Glutamatergic neuron (in vitro differentiated cells): ENCODE data around the gene DDX54. TPM values are rescaled to one million over a fixed set of nuclear protein-coding genes. Genes with fewer than 3 reads are reported as not detected.

Experiments used
- DNase-seq: peaks from one replicate; pipeline ENCODE4 v3.0.0; 2022
- H3K27ac Mint-ChIP-seq: one replicate; pipeline ENCODE4 v1.8.0; 2020; ENCODE audit warnings: mild to moderate bottlenecking, mixed read lengths, inconsistent platforms; ENCODE audit not compliant: unreplicated experiment
- H3K27me3 Mint-ChIP-seq: one replicate; pipeline ENCODE4 v1.8.0; 2020; ENCODE audit warnings: mild to moderate bottlenecking, moderate library complexity, mixed read lengths, inconsistent platforms; ENCODE audit not compliant: unreplicated experiment
- H3K36me3 Mint-ChIP-seq: one replicate; pipeline ENCODE4 v1.8.0; 2020; ENCODE audit warnings: mild to moderate bottlenecking, mixed read lengths, inconsistent platforms; ENCODE audit not compliant: unreplicated experiment
- H3K4me1 Mint-ChIP-seq: one replicate; pipeline ENCODE4 v1.8.0; 2020; ENCODE audit warnings: mild to moderate bottlenecking, low read depth, mixed read lengths, inconsistent platforms; ENCODE audit not compliant: unreplicated experiment
- H3K4me3 Mint-ChIP-seq: one replicate; pipeline ENCODE4 v1.8.0; 2020; ENCODE audit warnings: mild to moderate bottlenecking, mixed read lengths, inconsistent platforms; ENCODE audit not compliant: unreplicated experiment
- H3K9me3 Mint-ChIP-seq: one replicate; pipeline ENCODE4 v1.8.0; 2020; ENCODE audit warnings: mild to moderate bottlenecking, moderate library complexity, mixed read lengths, inconsistent platforms; ENCODE audit not compliant: unreplicated experiment
- total RNA-seq: library from RNA; stranded (reverse); fragmentation: NEBNext Ultra II Directional; extraction: Animal tissue kit (Norgen Biotek cat#: 25700); gene quantifications from one replicate; pipeline ENCODE4 v1.2.1, GENCODE V29; 2021; ENCODE audit not compliant: unreplicated experiment
- TF ChIP-seq, protein P1 (sequence below): fragments of 200-600 bp; sonication (generic); IDR thresholded peaks from one replicate; pipeline ENCODE4 v1.5.0; 2021; ENCODE audit not compliant: partially characterized antibody, unreplicated experiment

The DDX54 gene
- total RNA-seq, 1 donor from 2014 or later, result 16.9 TPM

DNA sequence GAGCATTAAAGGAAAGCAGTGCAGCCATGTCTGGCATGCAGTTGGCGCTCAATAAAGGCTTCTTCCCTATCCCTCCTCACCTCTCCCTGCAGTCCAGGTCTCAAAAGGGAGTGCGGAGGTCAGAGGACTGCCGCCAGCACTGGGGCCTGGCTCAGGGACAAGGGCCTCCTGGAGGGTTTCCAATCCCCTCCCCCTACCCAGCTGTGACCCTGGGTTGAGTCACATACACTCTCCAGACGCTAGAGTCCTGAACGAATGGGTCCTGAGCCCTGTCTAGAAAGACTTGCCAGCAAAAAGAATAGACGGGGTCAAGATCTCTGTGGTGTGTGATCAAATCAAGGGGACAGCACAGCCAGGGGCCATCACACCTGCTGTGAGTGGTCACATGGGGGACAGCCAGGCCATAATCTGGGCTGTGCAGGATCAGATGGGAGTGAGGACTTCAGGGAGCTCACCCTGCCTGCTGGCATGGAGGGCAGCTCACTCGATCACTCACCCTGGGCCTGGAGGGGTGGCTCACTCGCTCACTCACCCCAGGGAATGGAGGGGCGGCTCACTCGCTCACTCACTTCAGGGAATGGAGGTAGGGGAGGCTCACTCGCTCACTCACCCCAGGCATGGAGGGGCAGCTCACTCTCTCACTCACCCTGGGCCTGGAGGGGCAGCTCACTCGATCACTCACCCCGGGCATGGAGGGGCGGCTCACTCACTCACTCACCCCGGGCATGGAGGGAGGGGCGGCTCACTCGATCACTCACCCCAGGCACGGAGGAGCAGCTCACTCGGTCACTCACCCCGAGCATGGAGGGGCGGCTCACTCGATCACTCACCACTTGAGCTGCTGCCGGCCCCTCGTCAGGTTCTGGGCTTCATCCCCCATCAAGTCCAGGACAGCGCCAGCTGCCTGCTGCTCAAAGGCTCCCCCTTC, 22.9 kb downstream of the DDX54 start:
- Mint-ChIP-seq H3K4me1 (peaks cover 14% of the 10 kb centered on the region), H3K4me3 (peak overlapping the region; percentile 38), H3K27ac (peak overlapping the region; percentile 38), H3K27me3 (peaks cover 1% of the 10 kb centered on the region), H3K9me3 (peaks cover 3% of the 10 kb centered on the region), H3K36me3 (no peaks in the 10 kb centered on the region)
- DNase-seq, result peak; percentile 72
- TF ChIP-seq, protein P1, sequence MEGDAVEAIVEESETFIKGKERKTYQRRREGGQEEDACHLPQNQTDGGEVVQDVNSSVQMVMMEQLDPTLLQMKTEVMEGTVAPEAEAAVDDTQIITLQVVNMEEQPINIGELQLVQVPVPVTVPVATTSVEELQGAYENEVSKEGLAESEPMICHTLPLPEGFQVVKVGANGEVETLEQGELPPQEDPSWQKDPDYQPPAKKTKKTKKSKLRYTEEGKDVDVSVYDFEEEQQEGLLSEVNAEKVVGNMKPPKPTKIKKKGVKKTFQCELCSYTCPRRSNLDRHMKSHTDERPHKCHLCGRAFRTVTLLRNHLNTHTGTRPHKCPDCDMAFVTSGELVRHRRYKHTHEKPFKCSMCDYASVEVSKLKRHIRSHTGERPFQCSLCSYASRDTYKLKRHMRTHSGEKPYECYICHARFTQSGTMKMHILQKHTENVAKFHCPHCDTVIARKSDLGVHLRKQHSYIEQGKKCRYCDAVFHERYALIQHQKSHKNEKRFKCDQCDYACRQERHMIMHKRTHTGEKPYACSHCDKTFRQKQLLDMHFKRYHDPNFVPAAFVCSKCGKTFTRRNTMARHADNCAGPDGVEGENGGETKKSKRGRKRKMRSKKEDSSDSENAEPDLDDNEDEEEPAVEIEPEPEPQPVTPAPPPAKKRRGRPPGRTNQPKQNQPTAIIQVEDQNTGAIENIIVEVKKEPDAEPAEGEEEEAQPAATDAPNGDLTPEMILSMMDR, result no peak

DNA sequence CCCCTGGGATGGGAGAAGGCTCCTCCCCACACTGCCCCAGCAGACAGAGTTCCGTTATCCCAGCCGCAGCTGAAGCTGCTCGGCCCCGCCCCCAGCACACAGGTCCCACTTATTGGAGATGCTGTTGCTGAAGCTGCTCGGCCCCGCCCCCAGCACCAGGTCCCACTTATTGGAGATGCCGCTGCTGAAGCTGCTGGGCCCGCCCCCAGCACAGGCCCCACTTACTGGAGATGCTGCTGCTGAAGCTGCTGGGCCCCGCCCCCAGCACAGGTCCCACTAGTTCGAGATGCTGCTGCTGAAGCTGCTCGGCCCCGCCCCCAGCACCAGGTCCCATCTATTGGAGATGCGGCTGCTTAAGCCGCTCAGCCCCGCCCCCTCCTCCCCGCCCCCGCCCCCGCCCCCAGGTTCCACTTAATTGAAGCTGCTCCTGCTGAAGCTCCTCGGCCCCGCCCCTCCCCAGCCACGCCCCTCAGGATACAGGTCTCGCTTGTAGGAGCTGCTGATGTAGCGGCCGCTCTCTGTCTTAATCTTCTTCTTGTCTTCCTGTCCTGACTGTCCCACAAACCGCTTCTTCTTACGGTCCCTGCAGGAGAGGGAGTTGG, 23.8 kb downstream of the DDX54 start:
- Mint-ChIP-seq H3K27me3 (peaks cover 1% of the 10 kb centered on the region), H3K4me1 (peaks cover 14% of the 10 kb centered on the region), H3K4me3 (peak overlapping the region; percentile 74), H3K36me3 (no peaks in the 10 kb centered on the region), H3K27ac (peak overlapping the region; percentile 38), H3K9me3 (peaks cover 3% of the 10 kb centered on the region)
- TF ChIP-seq, protein P1, result no peak
- DNase-seq, result peak; percentile 85

DNA sequence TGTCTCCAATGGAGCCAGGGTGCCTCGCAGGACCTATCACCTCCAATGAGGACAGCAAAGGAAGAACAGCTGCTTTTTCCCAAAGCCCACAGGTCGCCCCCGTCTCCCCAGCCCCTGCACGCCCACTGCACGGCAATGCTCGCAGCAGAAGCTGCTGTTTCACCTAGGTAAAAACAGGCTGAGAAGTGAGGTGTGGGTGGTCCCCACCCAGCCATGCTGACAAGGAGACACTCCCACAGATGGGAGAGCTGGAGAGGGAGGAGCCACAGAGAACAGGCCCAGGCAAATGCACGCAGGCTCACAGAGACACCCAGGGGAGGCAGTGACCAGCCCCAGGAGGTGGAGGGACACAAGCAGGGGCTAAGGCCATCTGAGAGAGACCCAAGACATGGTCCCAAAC, 25.3 kb downstream of the DDX54 start:
- no peaks in the 10 kb centered on the region for H3K36me3 Mint-ChIP-seq
- peaks cover 12% of the 10 kb centered on the region for H3K4me1 Mint-ChIP-seq
- H3K4me3 Mint-ChIP-seq, result no peak overlapping the region
- peaks cover 1% of the 10 kb centered on the region for H3K27me3 Mint-ChIP-seq
- no peak for DNase-seq
- no peak overlapping the region for H3K27ac Mint-ChIP-seq
- TF ChIP-seq, protein P1, result no peak
- H3K9me3 Mint-ChIP-seq, result peaks cover under 1% of the 10 kb centered on the region

DNA sequence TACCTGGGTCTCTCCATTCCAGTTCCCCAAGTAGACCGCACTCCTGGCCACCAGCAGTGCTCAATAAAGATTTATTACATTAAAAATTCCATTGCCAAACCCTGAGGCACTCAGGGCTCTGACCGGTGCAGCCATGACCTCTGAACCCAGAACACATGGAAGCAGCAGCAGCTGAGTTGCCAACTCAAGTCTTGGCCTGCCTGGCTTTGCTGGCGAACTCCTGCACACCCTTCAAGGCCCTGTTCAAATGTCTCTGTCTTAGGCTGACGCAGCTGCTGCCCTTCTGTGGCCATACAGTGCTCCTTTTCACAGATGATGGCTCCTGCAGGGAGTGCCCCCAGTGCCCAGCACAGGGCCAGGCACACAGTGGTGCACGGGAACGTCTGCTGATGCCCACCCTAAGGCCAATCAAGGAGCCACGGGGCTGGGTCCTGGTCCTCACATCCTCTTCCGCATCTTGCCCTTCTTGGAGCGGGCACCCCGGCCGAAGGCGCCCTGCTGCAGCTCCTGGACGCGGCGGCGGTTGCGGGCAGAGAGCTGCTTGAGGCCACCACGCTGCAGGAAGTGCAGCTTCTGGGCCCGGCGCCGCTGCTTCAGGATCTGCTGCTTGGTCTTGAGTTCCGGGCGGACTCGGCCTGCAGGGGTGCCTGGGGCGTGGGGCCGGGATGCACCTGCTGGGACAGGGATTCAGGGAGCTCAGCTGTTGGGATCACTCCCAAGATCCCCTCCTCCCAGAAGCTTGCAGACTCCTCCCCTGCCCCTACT, 26.7 kb downstream of the DDX54 start:
- no peak overlapping the region for H3K27ac Mint-ChIP-seq

More for the DNA sequence above, 26.7 kb downstream of the DDX54 start:
- Mint-ChIP-seq H3K27me3 (peaks cover 6% of the 10 kb centered on the region), H3K4me1 (peaks cover 12% of the 10 kb centered on the region), H3K4me3 (no peak overlapping the region), H3K9me3 (no peaks in the 10 kb centered on the region), H3K36me3 (no peaks in the 10 kb centered on the region)
- TF ChIP-seq, protein P1, result no peak
- no peak for DNase-seq
